Stimulated activated CD8-positive, alpha-beta memory T cell treated with anti-CD3 and anti-CD28 coated beads, Interleukin-4, amount 100 ng/mL, for 48 hours (primary cell): Measurements from ENCODE around the gene PPP1R14B.

Experiments
- DNase-seq: peaks from one replicate; pipeline ENCODE4 v3.0.0-alpha.2; 2020

Gene PPP1R14B

DNA sequence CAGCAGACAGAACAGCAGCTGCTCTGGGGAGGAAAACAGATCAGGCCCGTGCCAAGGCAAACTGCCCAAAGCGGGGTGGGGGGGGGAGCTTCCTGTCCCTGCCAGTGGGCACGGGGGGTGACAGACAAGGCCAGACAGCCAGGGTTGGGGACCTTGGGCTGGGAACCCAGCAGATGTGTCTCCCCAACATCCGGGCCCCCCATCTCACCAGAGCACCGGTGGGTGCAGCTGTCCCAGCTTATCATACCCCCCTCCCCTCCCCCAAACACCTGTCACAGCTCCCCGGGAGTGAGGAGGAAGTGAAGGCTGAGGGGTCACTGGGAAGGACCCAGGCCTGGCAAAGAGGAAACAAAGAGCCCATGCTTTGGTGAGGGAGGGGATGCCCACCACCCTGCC lies 1.3 kb downstream of the PPP1R14B start:
- DNase-seq = peak; percentile 46

DNA sequence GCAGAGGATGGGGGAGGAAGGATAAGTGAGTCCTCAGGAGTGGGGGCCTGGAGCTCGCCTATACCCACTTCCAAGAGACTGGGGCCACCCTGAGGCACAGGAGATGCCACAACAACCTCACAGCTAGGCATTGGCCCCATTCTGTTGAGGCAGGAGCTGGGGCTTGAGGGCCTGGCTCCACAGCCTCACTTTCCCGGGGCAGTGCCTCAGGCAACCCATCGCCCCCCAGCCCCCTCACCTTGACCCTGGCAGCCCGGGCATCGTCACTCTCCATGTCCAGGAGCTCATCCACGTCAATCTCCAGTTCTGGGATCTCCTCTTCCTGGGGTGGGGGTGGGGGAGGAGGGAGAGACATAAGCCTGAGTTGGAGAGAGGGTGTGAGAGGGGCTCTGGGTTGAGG lies 1.8 kb downstream of the PPP1R14B start:
- DNase-seq = no peak

DNA sequence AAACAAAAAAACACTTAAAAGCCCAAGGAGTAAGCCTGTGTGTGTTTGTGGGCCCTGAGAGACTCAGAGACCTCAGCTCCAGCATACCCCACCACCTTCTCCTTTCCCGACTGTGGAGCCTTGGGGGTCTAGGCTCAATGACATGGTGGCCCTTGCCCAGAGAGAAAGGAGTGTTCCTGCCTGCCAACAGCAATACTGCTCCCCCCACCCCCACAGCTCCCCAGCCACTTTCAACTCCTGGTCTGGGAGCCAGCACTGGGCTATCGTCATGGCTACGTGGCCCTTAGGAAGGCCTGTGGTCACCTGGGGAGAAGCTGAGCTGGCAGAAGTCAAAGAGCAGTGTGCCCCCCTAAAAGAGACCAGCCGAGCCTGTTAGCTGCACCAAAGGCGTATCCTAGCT lies 2.6 kb downstream of the PPP1R14B start:
- DNase-seq = no peak

DNA sequence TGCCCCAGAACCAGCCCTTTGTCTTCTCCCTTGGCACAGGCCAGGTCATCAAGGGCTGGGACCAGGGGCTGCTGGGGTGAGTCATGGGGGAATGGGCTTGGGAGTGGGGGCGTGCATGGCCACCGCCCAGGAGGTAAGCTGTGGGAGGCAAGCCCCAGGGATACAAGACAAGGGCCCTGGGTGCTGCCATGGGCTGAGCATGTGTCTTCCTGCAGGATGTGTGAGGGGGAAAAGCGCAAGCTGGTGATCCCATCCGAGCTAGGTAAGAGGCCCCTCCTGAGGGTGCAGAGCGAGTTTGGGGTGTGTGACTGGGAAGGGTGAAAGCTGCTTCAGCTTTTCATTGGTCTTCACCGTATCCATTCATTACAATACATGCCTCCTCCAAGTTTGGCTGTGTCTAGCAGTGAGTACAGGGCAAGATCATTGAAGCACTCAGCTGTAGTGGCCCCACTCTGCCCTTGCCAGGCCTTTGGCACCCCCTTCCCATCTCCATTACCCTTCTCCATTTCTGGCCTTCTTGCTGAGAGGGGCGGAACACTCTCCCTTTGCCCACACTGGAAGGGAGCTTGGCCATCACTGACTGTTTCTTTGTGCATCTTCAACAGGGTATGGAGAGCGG lies 3.4 kb downstream of the PPP1R14B start:
- DNase-seq = no peak

DNA sequence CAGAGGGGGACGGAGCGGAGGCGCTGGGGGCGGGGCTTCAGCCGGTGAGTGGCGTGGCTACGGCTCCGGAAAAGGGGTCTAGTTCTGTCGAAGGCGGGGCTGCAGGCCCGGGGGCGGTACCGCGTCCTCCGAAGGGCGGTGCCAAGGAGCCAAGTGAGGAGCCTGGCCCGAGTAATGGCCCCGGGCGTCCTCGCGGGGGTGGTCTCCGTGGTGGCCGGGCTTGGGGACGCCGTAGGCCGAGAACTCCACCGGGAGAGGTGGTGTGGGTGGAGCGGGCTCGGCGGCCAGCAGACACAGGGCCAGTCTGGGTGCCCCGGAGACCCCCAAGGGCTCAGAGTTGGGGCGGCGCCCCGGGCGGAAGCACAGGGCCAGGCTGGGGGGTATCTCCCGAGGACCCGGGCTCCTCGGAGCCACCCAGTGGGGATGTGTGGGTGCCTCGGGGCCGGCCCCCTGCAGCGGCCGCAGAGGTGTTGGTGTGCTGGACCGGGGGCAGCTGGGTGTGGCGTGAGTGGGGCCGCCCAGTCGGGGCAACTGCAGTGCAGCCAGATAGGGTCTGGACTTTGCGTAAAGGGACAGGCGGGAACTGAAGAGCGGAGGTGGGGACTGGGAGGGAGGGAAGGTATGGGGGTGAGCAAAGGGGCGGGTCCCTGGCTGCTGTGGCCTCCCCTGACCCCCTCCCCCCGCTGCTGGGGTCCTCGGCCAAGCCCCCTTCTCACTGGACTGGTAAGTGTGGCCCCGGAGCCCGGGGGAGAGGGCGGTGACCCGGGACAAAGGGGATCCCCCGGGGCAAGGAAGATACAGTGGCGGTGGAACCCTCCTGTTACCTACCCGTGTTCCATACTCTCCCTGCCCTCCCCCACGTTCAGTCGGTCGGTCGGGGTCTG lies 5.0 kb downstream of the PPP1R14B start:
- DNase-seq = peak; percentile 55

DNA sequence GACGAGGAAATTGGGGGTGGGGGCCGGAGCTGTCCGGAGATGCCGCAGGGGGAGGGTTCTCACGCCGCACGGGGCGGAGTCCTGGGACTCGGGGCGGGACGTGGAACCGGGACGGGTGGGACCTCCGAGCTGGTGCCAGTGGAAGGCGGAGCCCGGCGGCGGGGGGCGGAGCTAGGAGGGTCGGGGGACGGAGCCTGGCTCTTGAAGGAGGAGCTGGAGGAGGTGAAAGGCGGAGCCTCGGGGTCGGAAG lies 5.6 kb downstream of the PPP1R14B start:
- DNase-seq = peak; percentile 100

DNA sequence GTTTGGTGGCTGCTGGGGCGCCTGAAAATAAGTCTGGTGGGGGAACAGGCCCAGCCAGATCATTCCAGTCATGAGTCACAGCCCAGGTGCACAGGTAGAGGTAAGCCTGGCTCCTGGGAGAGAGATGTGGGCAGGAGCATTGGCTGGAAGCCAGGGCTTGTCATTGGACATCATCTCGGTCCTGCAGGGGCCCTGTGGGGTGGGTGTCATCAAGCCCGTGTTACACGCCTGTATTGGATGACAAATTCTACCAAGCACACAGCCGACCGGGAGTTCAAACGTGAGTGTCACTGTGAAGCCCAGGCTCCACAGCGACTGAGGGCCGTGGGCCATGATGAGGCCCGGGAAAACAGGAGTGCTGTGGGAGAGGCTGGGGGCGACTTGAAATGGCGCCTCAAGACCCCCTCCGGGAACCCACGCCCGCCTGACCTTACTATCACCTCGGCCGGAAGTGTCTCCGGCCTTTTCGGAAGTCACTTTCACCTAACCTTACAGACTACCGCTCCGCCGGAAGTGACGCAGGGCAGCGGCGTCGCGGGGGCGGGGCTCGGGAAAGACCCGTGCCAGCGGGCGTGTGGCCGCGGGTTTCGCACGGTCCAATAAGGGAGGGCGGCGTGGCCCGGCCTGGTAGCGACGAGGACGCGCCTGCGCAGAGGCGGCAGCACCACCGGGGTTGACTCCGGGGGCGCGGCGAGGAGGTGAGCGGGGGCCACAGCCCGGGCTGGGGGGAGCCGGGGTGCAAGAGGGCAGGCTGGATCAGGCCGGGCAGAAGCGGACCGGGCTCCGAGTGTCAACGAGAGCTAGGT lies 6.1 kb downstream of the PPP1R14B start, which contains the start of gene FKBP2:
Gene FKBP2 (plus strand): TSS at position 661 of the 806 bp plus-strand sequence. CDS start 1,293 bp downstream, outside the sequence.
- peak; percentile 98 for DNase-seq

DNA sequence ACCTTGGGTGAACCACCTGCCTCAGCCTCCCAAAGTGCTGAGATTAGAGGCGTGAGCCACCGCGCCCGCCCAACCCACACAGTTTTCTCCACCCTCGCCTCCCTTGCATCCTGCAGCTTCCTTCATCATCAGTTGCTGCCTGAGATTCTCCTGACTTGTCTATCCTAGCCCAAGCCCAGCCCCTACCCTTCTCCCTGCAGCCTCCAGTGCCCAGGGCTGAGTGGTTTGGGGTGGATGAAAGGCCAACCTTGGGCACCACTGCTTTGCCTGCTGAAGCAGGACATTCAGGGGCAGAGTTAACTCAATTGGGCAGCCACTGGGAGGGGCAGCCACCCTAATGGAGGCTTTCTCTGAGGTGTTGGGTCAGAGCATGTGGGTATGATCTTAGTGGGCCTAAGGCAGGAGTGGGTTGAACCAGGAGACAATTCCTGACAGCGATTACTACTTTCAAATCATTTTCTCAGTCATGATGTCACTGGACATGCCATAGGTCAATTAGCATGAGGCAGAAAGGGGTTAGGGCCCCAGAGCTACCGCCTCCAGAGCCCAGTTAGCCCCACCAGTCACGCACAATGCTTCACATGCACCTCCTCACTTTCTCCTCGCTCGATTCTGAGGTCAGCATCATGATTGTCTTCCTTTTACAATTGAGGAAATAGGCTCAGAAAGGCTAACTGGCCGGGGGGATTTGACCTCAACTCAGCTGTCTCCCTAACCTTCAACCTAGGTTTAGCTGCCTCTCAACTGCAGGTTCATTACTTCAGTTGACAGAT lies 6.9 kb downstream of the PPP1R14B start:
- no peak for DNase-seq

DNA sequence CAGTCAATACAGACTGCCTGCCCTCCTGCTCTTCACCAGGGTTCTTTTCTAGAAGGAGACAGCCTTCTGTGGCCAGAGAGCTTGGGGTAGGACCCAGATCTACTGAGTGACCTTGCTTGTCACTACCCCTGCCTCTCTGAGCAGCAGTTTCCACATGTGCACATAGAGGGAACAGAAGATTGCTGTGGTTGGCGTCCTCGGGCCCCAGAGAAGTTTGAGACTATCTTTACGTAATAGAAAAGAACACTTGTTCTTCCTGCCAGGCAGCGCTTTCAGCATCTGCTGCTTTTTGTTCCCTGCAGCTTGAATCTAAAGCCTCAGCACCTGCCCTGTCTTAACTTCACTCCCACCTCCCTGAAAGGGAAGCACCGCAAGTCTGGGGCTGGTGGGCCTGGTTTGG lies 7.7 kb downstream of the PPP1R14B start:
- no peak for DNase-seq

DNA sequence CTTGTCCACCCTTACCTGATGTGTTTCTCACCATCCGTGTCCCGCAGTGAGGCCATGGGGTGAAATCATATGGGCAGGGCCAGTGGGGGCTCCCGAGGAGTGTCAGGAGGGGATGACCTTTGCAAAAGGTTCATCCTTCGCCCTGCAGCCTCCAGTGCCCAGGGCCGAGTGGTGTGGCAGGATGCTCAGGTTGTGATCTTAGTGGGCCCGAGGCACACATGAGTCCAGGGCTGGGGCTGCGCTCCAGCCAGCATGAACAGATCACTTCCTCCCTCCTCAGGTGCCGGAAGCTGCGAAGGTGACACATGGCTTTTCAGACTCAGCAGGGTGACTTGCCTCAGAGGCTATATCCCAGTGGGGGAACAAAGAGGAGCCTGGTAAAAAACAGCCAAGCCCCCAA lies 8.7 kb downstream of the PPP1R14B start:
- no peak for DNase-seq

DNA sequence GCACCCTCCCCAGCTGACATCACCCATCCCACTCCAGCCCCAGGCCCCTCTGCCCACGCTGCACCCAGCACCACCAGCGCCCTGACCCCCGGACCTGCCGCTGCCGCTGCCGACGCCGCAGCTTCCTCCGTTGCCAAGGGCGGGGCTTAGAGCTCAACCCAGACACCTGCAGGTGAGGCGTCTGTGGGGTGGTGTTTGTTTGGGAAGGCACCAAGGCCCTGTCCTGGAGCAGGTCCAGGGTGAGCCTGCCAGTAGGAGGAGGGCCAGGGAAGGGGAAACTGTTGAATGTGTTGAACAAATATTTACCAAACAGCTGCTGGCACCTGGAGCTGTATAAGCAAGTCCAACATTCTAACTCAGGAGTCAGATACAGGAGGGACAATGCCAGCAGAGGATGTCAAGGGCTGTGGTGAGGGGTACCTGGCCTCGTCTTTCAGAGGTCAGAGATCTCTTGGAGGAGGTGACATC lies 9.2 kb downstream of the PPP1R14B start:
- DNase-seq = no peak

DNA sequence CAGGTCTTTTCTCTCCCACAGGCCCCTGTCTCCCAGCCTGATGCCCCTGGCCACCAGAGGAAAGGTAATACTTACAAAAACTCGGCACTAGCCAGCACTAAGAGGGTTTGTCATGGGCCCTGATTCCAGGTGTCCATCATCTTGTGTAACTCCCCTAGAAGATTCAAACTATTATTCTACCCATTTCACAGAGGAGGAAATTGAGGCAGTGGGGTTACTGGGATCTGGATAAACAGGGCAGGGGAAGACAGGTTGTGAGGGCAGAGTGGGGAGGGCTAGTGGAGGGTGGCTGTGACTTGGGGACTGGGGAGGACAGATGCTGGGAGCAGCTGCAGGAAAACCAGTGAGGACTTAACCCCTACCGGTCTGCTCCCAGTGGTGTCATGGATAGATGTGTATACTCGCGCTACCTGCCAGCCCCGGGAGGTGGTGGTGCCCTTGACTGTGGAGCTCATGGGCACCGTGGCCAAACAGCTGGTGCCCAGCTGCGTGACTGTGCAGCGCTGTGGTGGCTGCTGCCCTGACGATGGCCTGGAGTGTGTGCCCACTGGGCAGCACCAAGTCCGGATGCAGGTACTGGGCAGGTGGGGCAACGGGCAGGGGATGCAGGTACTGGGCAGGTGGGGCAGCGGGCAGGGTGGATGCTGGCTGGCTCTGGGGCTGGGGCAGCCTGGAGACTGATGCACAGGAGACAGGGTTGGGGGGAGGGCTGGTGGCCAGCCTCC lies 11.1 kb downstream of the PPP1R14B start:
- no peak for DNase-seq

DNA sequence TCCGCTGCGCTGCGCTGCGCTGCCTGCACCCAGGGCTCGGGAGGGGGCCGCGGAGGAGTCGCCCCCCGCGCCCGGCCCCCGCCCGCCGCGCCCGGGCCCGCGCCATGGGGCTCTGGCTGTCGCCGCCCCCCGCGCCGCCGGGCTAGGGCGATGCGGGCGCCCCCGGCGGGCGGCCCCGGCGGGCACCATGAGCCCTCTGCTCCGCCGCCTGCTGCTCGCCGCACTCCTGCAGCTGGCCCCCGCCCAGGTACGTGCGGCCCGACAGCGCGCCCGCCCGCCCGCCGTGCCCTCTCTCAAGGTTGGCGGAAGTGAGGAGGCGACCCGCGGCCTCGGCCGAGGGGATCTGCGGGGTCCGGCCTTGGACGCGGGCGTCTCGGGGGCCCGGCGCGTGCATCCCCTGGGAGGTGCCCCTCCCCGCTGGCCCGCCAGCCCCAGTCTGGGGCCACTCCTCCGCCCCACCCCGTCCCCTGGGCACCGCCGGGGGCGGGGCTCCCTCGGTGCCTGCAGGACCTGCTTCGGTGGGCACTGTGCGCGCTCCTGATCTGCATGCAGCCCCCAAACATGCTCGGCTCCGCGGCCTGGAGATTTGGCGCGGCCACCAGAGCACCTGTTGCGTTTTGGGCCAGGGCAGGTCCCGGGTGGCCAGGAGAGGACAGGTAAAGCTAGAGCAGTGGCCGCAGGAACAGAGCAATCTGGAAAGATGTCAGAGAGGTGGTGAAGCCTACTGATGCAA lies 11.9 kb downstream of the PPP1R14B start:
- peak; percentile 68 for DNase-seq

DNA sequence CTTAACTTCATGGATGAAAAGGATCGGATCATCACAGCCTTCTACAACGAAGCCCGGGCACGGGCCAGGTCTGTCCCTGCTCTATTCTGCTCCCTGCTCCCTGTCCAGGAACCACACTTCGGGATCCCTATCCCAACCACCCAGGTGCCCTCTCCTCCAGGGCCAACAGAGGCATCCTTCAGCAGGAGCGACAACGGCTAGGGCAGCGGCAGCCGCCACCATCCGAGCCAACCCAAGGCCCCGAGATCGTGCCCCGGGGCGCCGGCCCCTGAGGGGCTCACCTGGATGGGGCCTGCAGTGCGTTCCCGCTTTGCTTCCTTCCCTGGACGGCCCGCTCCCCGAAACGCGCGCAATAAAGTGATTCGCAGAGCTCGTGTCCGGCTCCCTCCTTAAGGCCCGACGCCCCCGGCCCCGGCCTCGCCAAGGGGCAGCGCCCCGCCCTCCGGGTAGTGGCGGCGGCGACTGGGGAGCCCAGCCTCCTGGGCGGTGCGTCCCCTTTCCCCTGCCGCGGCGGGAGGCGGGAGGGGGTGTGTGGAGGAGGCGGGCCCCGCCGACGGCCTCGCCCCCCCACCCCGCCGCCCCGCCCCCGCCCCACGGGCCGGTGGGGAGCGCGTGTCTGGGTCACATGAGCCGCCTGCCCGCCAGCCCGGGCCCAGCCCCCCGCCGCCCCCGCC lies 12.7 kb downstream of the PPP1R14B start, which contains the start of gene VEGFB:
Gene VEGFB (plus strand): TSS at position 672 of the 674 bp plus-strand sequence. CDS start 250 bp downstream, outside the sequence.
- peak; percentile 76 for DNase-seq

DNA sequence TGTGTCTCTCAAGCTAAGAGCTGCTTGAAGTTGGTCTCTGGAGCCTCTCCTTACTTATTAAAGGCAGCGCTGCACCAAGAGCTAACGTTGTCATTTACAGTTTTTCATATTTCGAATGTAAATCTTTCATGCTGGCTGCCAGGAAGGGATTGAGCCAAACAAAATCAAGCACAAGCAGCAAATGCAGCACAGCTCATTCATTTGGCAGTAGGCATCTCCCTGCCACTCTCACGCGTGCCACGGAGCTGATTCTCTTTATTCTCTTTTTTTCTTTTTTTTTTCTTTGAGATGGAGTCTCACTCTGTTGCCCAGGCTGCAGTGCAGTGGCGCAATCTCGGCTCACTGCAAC lies 13.8 kb downstream of the PPP1R14B start:
- DNase-seq = no peak

DNA sequence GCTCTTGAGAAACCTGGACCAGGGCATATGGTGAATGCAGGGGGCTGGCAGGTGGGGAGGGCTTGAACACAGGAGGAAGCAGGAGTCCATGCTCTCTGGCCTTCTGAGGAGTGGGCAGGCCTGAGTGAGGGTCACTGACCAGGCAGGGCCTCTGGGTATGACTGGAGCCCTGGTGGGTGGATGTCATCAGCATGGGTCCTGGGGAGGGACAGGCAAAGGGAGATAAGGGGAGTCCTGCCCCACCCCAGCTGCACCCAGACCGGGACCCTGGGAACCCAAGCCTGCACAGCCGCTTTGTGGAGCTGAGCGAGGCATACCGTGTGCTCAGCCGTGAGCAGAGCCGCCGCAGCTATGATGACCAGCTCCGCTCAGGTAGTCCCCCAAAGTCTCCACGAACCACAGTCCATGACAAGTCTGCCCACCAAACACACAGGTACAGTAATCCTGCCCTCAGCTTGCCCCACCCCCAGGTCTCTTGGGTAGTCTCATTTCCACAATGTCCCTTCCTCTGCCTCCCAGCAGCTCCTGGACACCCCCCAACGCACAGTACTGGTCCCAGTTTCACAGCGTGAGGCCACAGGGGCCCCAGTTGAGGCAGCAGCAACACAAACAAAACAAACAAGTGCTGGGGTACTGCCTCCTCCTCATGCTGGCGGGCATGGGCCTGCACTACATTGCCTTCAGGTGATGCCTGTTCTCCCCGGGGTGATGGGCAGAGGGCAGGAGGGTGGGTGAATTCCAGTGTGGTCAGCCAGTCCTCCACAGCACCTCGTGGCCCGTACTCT lies 14.4 kb downstream of the PPP1R14B start:
- DNase-seq = no peak

DNA sequence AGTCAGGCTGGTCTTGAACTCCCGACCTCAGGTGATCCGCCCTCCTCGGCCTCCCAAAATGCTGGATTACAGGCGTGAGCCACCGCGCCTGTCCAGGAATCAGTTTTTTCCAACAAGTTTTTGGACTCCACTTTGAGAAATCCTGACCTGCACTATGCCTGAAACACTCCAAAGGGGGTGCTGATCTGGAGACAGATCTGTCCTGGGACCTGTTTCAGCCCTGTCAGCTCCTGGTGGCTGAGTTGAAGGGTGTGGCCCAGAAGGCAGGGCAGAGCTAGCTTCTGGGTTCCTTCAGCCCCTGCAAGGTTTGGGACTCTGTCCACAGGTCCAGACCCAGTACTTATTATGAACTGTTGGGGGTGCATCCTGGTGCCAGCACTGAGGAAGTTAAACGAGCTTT lies 15.2 kb downstream of the PPP1R14B start:
- DNase-seq = no peak

DNA sequence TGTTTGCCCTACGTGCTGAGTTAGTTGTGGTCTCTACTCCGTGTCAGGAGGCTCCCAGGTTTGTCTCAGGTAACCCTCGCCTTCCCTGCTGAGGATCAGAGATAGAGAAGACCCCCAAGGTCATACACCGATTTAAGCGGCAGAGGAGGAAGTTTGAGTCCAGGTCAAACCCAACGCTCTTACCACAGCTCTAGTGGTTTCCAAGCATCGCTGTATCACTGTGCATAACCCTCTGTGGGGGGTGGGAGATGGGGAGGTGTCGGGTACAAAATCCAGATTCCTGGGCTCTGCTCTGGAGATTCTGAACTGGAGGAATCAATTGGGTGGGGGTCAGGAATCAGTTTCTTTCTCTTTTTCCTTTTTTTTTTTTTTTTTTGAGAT lies 15.8 kb downstream of the PPP1R14B start:
- DNase-seq = no peak

DNA sequence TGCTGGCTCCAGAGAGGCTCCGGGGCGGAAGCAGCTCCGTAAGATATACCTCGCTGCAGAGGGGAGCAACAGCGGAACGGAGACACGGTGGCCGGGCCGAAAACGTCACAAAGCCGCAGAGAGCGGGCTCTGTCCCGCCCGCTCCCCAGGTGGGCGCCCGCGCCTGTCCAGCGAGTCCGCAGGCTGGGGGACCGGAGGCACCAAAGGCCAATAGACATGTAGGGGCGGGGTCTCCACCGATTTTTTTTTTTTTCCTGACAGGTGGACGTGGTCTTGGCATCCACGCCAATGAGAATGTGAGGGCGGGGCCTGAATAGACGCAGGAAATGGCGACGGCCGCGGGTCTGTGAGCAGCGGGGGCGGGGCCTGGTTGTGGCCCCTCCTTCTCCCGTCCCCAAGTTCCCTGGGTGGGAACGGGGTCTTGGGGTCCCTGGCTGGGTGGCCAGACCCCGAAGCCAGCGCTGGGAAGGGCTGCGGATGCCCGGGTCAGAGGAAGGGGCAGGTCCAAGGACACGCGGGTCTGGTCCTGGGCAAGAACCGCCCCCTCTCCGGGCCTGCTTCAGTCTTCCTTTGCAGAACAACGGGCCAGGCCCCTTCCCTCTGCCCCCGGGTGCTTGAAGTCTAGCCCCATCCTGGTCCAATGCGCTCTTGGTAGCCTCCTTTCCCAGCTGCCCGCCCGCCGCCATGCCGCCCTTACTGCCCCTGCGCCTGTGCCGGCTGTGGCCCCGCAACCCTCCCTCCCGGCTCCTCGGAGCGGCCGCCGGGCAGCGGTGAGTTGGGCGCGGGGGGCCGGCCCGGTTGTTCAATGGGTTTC lies 16.4 kb downstream of the PPP1R14B start, which contains the start of gene DNAJC4:
Gene DNAJC4 (plus strand): TSS at position 378 of the 814 bp plus-strand sequence. CDS start 307 bp downstream, at position 685.
- DNase-seq = peak; percentile 93
